Measurements from ENCODE around the gene TNPO3.
"Not testable (repeated sequence)": the region's sequence is repeated elsewhere in the genome, so short reads cannot be mapped to it uniquely, and the experiment has no call there.

Gene TNPO3

DNA sequence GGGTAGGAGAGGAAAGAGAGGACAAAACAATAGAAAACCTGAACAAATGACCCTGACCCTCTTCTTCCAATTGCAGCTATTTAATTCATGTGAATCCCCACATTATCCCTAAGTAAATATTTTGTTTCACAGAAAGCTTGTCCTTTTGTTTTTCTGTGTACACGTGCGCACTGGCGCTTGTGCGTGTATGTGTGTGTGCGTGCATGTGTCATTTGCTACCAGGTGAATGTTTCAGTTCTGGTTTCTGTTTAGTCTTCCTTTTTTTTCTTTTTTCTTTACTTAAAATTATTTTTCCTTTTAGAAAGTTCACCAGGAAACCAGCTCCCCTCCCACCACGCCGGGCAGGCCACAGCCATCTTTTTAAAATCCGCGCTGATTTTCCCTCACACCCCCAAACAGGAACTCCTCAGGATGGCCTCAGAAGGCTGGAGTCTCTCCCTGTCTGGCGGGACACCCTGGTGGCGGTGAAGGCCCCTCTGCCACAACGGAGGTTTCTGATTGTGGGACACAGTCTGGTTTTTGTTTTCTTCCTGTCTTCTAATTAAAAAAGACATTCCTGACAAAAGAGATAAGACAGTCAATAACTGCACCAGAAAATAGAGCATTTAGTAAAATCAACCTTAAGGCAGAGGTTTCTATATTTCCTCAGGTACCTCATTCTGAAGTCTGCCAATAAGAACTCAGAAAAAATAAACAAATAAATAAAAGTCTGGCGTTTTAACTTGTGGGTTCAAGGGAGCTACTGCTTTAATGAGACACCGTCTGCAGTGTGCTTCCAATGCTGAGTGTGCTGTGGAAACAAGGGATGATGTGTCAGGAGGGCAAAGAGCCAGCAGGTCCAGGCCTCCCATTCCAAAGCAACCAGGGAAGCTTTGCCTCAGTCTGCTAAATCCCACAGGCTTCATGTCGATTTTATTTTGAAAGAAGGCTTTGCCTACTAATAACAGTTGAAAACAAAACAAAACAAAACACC lies 99.8 kb downstream of the TNPO3 start:
- DNase-seq: no peak

DNA sequence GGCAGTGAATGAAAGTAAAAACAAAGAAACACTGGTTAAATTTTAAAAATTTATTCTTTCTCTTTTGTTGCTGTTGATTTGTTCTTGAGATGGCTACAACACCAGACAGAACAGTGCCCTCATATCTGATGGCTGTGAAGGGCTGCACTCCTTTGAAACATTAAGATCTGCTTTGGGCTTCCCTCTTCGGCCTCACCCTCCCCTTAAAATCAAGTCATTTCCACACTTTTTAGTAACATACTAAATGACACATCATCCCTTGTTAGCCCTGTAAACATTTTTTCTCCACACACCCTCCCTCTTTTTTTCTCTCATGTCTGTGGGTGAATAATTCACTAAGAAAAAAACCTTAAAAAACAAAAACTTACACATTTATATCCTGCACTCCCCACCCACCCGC lies 100.8 kb downstream of the TNPO3 start:
- DNase-seq: no peak

GRCh38 chr7:128951296-128951695 lies 103.6 kb downstream of the TNPO3 start:
- DNase-seq: no peak

DNA sequence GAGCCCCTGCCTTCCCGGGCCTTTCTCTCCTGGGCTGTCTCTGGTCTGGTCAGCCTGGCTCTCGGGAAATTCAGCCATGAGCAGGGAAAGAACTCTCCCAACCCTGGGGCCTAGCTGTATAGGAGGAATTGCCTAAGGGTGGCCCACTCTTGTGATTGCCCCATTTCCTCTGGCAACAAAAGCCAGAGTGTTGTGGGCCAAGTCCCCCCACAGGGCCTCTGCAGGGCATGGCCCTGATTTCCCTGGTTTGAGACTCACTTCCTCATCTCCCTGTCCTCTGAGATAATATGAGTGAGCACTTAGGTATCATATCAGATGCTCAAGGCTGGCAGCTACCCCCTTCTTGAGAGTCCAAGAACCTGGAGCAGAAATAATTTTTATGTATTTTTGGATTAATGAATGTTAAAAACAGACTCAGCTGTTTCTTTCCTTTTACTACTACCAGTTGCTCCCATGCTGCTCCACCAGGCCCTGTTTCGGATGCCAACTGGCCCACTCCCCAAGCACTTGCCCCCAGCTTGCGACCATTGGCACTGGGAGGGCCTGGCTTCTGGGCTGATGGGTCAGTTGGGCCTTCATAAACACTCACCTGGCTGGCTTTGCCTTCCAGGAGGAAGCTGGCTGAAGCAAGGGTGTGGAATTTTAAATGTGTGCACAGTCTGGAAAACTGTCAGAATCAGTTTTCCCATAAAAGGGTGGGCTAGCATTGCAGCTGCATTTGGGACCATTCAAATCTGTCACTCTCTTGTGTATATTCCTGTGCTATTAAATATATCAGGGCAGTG lies 105.7 kb downstream of the TNPO3 start:
- no peak for DNase-seq

DNA sequence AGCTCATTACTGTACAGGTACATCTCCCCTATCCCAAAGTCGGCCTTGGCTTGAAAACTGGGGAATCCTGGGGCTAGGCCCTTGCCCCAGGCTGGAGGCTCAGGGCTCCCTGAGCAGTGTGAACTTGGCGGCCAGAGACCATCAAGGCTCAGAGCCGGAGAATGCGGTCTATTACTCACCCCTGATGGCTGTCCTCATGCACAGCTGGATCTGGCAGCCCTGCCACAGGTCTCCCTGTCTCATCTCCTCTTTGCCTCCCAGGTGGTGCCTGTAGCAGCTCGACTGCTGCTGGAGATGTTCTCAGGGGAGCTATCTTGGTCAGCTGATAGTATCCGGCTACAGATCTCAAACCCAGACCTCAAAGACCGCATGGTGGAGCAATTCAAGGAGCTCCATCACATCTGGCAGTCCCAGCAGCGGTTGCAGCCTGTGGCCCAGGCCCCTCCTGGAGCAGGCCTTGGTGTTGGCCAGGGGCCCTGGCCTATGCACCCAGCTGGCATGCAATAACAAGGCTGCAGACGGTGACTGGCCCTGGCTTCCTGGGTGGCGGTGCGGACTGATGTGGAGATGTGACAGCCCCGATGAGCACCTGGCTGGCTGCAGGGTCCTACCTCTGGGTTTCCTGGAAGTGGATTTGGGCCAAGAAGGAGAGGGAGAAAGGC lies 106.5 kb downstream of the TNPO3 start:
- no peak for DNase-seq

DNA sequence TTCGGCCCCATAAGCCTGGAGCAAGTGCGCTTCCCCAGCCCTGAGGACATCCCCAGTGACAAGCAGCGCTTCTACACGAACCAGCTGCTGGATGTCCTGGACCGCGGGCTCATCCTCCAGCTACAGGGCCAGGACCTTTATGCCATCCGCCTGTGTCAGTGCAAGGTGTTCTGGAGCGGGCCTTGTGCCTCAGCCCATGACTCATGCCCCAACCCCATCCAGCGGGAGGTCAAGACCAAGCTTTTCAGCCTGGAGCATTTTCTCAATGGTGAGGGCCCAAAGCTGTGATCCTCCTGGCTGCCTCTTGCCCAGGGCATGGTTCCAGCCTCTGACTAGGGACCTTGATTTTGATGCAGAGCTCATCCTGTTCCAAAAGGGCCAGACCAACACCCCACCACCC lies 107.1 kb downstream of the TNPO3 start:
- no peak for DNase-seq

DNA sequence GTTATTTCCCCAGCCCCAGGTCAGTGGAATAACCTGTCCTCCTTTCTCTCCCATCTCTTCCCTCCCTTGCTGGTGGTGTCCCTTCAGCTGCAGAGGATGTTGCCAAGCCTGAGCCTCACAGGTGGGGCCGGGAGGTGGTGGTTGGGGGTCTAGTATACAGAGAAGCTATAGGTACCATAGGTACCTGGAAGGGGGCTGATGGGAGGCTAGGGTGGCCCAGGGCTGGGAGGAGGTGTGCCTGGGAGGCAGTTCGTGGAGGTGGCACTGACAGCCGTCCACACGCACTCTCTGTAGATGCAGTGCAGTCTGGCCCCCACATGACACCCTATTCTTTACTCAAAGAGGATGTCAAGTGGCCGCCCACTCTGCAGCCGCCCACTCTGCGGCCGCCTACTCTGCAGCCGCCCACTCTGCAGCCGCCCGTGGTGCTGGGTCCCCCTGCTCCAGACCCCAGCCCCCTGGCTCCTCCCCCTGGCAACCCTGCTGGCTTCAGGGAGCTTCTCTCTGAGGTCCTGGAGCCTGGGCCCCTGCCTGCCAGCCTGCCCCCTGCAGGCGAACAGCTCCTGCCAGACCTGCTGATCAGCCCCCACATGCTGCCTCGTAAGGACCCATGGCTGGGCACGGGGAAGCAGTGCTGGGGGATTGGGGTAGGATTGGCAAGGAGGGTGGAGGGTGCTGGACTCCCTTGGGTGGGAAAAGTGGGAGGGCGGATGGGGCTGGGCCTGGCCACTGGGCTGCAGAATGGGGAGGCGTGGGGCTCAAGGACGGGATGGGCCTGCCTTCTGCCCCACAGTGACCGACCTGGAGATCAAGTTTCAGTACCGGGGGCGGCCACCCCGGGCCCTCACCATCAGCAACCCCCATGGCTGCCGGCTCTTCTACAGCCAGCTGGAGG lies 107.7 kb downstream of the TNPO3 start:
- DNase-seq: no peak

DNA sequence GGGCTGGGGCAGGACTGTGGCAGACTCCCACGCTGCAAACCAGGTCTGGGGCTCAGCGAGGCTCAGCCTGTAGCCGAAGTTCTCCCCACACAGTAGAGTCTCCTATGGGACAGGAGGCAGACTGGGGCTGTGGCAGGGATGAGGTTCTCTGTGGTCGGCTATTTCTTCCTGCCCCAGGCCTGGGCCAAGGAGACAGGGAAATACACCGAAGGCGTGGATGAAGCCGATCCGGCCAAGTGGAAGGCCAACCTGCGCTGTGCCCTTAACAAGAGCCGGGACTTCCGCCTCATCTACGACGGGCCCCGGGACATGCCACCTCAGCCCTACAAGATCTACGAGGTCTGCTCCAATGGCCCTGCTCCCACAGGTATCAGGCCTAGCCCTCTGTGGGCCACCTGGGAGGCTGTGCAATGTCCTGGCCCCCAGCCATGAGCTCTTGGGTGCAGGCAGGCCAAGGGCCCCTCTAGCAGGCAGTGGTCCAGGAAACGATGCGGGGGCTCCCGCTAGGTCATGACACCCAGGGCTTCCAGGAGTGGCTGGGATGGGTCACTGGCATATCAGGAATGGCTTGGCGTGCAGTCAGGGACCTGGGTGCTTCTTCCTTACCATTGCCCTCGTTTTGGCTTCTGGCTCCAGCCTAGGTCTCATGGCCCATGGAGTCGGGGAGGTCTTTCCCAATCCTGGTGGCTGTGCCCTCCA lies 109.1 kb downstream of the TNPO3 start:
- no peak for DNase-seq

- DNase-seq: no peak
These were observed 110.2 kb downstream of the TNPO3 start for GRCh38 chr7:128944487-128945236.

DNA sequence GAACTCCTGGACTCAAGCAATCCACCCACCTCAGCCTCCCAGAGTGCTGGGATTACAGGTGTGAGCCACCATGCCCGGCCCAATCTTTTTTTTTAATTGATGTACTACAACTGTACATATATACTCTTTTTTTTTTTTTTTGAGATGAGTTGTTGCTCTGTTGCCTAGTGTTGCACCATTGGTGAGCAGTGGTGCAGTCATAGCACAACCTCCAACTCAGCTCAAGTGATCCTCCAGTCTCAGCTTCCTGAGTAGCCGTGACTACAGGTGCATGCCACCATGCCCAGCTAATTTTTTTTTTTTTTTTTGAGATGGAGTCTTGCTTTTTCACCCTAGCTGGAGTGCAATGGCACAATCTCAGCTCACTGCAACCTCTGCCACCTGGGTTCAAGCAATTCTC lies 111.7 kb downstream of the TNPO3 start:
- not testable (repeated sequence) for DNase-seq

DNA sequence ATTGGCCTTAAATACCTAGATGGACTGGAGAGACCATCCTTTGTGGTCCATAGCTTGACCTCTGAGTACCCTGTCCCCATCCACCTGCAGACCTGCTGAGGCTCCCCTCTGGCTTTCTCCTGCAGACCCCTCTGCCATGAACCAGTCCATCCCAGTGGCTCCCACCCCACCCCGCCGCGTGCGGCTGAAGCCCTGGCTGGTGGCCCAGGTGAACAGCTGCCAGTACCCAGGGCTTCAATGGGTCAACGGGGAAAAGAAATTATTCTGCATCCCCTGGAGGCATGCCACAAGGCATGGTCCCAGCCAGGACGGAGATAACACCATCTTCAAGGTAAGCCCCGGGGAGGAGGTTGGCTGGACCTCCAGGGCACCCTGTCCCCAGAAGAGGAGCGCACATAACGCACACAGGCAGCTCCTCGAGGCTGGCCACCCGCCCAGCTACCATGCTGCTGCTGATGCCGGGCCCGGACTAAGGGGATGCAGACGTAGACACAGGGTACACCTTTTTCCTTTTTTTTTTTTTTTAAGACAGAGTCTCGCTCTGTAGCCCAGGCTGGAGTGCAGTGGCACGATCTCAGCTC lies 112.9 kb downstream of the TNPO3 start:
- DNase-seq: no peak

DNA sequence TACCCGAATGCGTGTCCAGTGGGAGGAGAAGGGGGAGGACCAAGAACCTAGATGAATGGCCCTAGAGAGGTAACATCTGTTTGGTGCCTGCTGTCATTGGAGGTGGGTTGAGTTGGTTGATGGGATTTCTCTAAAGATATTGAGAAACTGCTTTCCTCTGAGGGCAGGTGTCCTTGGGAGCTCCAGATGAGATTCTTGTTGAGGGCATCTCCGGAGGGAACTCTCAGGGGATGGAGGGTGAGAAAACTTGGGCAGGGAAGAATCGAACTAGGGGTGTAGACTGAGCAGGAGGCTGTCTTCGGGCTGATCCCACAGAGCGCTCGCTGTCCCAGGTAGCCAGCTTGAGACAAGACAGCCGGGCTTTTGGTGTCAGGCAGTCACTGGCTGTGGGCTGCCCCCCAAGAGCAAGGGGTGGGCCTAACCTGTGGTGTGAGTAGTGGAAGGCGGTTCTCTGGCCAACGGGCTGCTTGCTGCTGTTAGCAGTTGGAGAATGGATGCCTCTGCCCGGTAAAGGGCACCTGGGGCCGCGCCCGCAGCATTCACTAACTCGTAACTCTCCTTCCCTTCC lies 113.5 kb downstream of the TNPO3 start:
- no peak for DNase-seq

DNA sequence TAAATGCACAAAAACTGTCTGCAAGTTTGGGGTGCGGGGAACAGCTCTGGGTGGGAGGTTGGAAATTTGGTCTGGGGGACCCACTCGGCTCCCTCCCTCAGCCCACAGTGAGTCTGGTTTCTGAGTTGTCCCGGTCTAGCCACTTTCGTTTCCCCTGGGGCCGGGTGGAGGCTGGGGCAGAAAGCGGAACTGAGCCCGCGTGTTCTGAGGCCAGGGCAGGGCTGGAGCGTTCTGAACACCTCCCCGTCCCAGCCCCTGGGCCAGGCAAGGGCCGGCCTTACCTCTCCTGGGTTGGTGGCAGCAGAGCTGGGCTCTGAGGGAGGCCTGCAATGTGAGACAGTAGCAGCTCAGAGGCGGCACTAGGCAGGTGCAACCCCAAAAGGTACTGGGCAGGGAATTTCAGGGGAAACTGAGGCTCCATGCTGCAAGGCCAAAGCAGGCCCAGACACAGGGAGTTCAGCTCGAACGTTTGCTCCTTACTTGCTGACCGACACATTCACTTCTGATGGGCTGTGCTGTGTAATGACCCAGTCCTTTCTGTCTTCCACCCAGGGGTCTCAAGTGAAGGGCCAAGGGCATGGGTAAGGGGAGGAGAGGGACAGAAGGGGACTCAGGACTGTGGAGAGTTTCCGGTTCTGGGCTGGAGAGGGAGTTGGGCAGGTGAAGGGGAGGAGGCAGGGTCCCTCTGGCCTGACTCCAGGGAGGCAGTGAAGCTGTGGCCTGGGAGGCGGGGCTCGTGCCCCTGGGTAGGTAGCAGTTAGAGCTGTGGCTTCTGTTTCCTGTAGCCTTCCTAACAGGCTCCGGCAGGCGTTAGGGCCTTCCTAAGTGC lies 114.2 kb downstream of the TNPO3 start:
- DNase-seq: no peak

GRCh38 chr7:128939861-128940410 lies 115.0 kb downstream of the TNPO3 start:
- DNase-seq: no peak

DNA sequence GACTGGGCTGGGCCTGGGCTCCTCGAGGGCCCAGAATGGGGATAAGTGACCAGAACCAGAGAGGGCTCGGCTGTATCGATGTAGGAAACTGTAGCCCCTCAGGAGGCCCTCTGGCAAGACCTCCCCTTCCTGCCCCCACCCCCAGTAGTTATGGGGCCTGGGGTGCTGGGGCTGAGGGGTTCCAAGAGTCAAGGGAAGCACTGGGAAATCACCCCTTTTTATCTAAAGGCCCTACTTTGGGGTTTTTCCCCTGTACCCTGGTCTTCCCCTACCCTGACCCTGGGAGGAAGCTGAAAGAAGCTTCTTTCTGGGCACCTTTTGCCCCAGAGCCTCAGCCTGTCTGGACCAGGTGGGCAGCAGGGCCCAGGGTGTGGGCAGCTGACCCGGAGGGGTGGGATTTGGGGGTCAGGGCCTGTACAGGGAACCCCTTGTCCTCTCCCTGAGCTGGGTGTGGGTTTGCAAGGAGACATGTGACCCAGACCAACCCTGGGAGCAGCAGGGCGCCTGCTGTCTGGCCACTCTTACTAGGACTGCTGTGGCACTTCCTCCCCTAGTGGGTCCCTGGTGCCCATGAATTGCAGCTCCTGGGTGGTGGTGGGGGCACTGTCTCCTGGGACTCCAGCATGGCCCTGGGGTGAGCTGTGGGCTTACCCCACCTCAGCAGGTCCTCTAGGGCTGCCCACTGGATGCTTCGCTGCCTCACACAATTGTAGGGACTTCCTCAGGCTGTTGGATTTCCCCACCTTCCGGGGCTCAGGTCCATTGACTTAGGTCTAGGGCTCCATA lies 115.6 kb downstream of the TNPO3 start:
- no peak for DNase-seq

DNA sequence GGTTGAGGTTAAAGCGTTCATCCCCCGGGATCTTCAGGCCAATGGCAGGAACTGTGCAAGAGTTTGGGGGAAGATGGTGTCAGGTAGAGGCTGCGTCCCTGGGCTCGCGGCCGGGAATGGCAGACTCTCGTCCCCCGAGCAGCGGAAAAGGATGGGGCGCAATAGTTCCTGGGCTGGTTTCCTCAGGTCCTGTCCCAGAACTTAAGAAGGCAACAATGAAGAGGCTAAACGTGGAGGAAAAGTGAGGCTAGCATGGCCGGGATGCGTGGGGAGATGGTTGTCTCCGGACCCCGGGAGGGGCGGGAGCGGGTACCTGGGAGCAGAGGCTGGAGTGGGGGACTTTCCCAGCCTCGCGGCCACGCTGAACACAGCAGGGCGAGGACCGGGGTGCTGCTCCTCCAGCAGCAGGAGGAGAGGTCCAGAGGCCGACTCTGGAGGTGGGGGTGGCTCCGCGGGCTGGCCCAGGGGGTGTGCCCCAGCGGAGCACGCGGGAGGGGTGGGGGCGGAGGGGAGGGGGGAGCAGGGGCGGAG lies 116.3 kb downstream of the TNPO3 start:
- DNase-seq: no peak

GRCh38 chr7:128937647-128938543 lies 117.0 kb downstream of the TNPO3 start, which contains the start of gene IRF5:
IRF5 (plus strand) TSS chr7:128937927; CDS start chr7:128942082, 4,155 bp downstream.
- no peak for DNase-seq

All from stimulated activated CD4-positive, alpha-beta T cell treated with anti-CD3 and anti-CD28 coated beads, Interleukin-4, amount 100 ng/mL, for 24 hours (primary cell).